Cardiac fibroblast (primary cell): ENCODE measurements around the gene TMEM119.

Experiments used
- DNase-seq, 2 donors: peaks; one replicate each; pipeline versions ENCODE4 v3.0.0 to v3.0.0-alpha.2; 2010; ENCODE audit warnings: low read depth in 2 of 2
- H3K4me3 ChIP-seq, 2 donors: replicated peaks in 1 of 2; 1 replicate in 1 of 2; 2 replicates in 1 of 2; pipeline ENCODE4 v1.5.1; 2011; ENCODE audit warnings: low read depth in 2 of 2, low read length in 2 of 2, mild to moderate bottlenecking in 2 of 2, moderate library complexity in 1 of 2
- CTCF ChIP-seq: IDR thresholded peaks from one replicate; pipeline ENCODE4 v1.5.1; 2011; ENCODE audit warnings: low read depth, mild to moderate bottlenecking, low read length, inconsistent platforms

The TMEM119 gene

GRCh38 chr12:108613548-108613947 lies 15.7 kb upstream of the TMEM119 start:
- TF ChIP-seq CTCF, result no peak
- no peak overlapping the region for H3K4me3 ChIP-seq
- peak in 1 of 2 donors; percentile 37 for DNase-seq

- no peak overlapping the region for H3K4me3 ChIP-seq
- no peak for TF ChIP-seq CTCF
- DNase-seq, result no peak
Measured at GRCh38 chr12:108612788-108613282, 15.0 kb upstream of the TMEM119 start.

GRCh38 chr12:108611884-108612415 lies 14.1 kb upstream of the TMEM119 start:
- TF ChIP-seq CTCF, result peak; percentile 39
- DNase-seq, result peak; percentile 64 to 84
- no peak overlapping the region for H3K4me3 ChIP-seq

- H3K4me3 ChIP-seq, result no peak overlapping the region
- DNase-seq, result no peak
- TF ChIP-seq CTCF, result no peak
Measured at GRCh38 chr12:108610856-108611605, 13.1 kb upstream of the TMEM119 start.

- no peak for TF ChIP-seq CTCF
- DNase-seq, result no peak
- H3K4me3 ChIP-seq, result no peak overlapping the region
Measured at GRCh38 chr12:108610336-108610815, 12.5 kb upstream of the TMEM119 start.

- no peak overlapping the region for H3K4me3 ChIP-seq
- TF ChIP-seq CTCF, result no peak
- peak; percentile 85 to 88 for DNase-seq
Measured at GRCh38 chr12:108609537-108610335, 11.9 kb upstream of the TMEM119 start.
